Fibroblast of lung (primary cell): ENCODE data around the gene MEOX2.

Source experiments
- CTCF ChIP-seq, 2 donors: IDR thresholded peaks in 1 of 2; conservative IDR thresholded peaks in 1 of 2; 1 replicate in 1 of 2; 2 replicates in 1 of 2; pipeline ENCODE4 v1.5.1; 2011 to 2012; ENCODE audit warnings: low read length in 2 of 2, control low read depth in 1 of 2, inconsistent platforms in 1 of 2, low read depth in 1 of 2, mild to moderate bottlenecking in 1 of 2
- EZH2 ChIP-seq: IDR thresholded peaks from 2 replicates; pipeline ENCODE4 v1.5.1; 2012; ENCODE audit warnings: low read length, control low read depth, mild to moderate bottlenecking; ENCODE audit errors: missing control alignments

- TF ChIP-seq EZH2 = no peak
- no peak for TF ChIP-seq CTCF (conservative IDR thresholded peaks at IDR 0.05 in 1 of 2, IDR thresholded peaks at IDR 0.05 in 1 of 2; ENCODE audit: low read depth in 1 of 2, low read length in 2 of 2)
Observed at GRCh38 chr7:15715435-15715834, 29.0 kb upstream of the MEOX2 start.
